ENCODE measurements around the gene ANTXRL.
"Not testable (repeated sequence)": the region's sequence is repeated elsewhere in the genome, so short reads cannot be mapped to it uniquely, and the experiment has no call there.

Gene ANTXRL

GRCh38 chr10:46375406-46375805, 88.6 kb downstream of the ANTXRL start, which contains the start of gene ANXA8L1:
TSS of gene ANXA8L1 (plus strand) at chr10:46375776. CDS start at chr10:46375852, 76 bp downstream.
- not testable (repeated sequence) for FAIRE-seq

DNA sequence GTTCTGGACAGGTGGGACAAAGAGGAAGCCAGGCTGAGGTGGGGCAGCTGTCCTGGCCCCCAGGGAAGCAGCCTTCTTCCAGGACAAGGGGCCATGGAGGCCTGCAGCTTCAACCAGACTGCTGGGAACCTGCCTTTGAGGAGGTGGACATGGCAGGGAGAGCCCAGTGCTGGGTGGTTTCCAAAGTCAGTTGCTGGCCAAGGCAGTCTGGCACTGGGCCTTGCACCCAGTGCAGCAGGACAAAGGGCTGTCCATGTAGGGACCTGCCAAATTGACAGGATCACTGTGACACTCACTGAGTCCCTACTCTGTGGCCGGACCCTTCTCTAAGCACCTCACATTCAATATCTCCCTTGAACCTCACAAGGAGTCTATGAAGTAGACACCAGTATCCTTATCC, 90.2 kb downstream of the ANTXRL start:
- not testable (repeated sequence) for FAIRE-seq

- not testable (repeated sequence) for FAIRE-seq
These were observed 90.9 kb downstream of the ANTXRL start for GRCh38 chr10:46377651-46378050.

- not testable (repeated sequence) for FAIRE-seq
These were observed 91.3 kb downstream of the ANTXRL start for GRCh38 chr10:46378108-46378507.

GRCh38 chr10:46379233-46379848, 92.5 kb downstream of the ANTXRL start:
- not testable (repeated sequence) for FAIRE-seq

Data from A204.1 (cell line).